H1 (cell line): ENCODE results near the gene RGL1. TPM values are rescaled to one million over a fixed set of nuclear protein-coding genes. Genes with fewer than 3 reads are reported as not detected.

Experiments
- CTCF ChIA-PET: fragments of 300-600 bp; sonication (Branson Sonifier 250); formaldehyde crosslinking; loops from one replicate; lab custom pipeline; 2021; ENCODE audit not compliant: partially characterized antibody; lab: Charles Lee
- POLR2A ChIA-PET: fragments of 300-600 bp; sonication (Branson Sonifier 250); formaldehyde crosslinking; loops from one replicate; lab custom pipeline; 2021; ENCODE audit warnings: inconsistent platforms; ENCODE audit not compliant: partially characterized antibody; lab: Charles Lee
- DNase-seq, 2 experiments: peaks; one replicate each; pipeline versions ENCODE4 v3.0.0 to v3.0.0-alpha.2; 2010 to 2022; ENCODE audit warnings: low spot score in 2 of 2, low read depth in 1 of 2, mixed read lengths in 1 of 2
- FAIRE-seq: peaks from 2 replicates; lab custom pipeline; 2011; peaks lifted over from hg19 to GRCh38; lab: Jason Lieb, UNC
- H2AFZ ChIP-seq: 2 replicates; pipeline ENCODE4 v1.8.1; 2012; ENCODE audit warnings: low read length, inconsistent platforms
- H2AK5ac ChIP-seq: 2 replicates; pipeline ENCODE4 v1.6.1; 2013; ENCODE audit warnings: low read depth, low read length
- H2BK120ac ChIP-seq: replicated peaks from 2 replicates; pipeline ENCODE3; 2013; ENCODE audit warnings: low read depth, low read length, inconsistent platforms
- H2BK12ac ChIP-seq: 2 replicates; pipeline ENCODE4 v1.6.1; 2013; ENCODE audit warnings: low read depth, low read length
- H2BK15ac ChIP-seq: 2 replicates; pipeline ENCODE4 v1.6.1; 2013; ENCODE audit warnings: low read length
- H2BK20ac ChIP-seq: 2 replicates; pipeline ENCODE4 v1.6.1; 2013; ENCODE audit warnings: low read length
- H2BK5ac ChIP-seq: 2 replicates; pipeline ENCODE4 v1.6.1; 2013; ENCODE audit warnings: low read depth, low read length
- H3K14ac ChIP-seq: 2 replicates; pipeline ENCODE4 v1.6.1; 2013; ENCODE audit warnings: inconsistent platforms; ENCODE audit not compliant: insufficient read length
- H3K18ac ChIP-seq: 2 replicates; pipeline ENCODE4 v1.6.1; 2013; ENCODE audit warnings: low read length; ENCODE audit errors: extremely low read depth
- H3K23ac ChIP-seq: 2 replicates; pipeline ENCODE4 v1.6.1; 2013; ENCODE audit warnings: inconsistent platforms; ENCODE audit not compliant: insufficient read length
- H3K23me2 ChIP-seq: 2 replicates; pipeline ENCODE4 v1.6.1; 2013; ENCODE audit warnings: low read depth, low read length
- H3K27ac ChIP-seq: 2 replicates; pipeline ENCODE4 v1.6.1; 2011; ENCODE audit warnings: low read depth, low read length, inconsistent platforms
- H3K27me3 ChIP-seq, 4 experiments: replicated peaks in 1 of 4; 1 replicate in 1 of 4; 2 replicates in 3 of 4; pipeline versions ENCODE4 v1.6.1 to v1.8.1; 2011 to 2013; ENCODE audit warnings: low read length in 3 of 4, mild to moderate bottlenecking in 3 of 4, inconsistent platforms in 2 of 4, mixed read lengths in 2 of 4, moderate library complexity in 1 of 4; ENCODE audit not compliant: control insufficient read depth in 3 of 4, insufficient read depth in 3 of 4; ENCODE audit errors: extremely low read depth in 1 of 4
- H3K36me3 ChIP-seq, 4 experiments: 2 replicates each; pipeline versions ENCODE4 v1.6.1 to v1.8.1; 2011 to 2013; ENCODE audit warnings: mild to moderate bottlenecking in 4 of 4, low read length in 3 of 4, moderate library complexity in 2 of 4, control low read depth in 1 of 4, inconsistent platforms in 1 of 4; ENCODE audit not compliant: insufficient read depth in 4 of 4, control insufficient read depth in 2 of 4
- H3K4ac ChIP-seq: replicated peaks from 2 replicates; pipeline ENCODE3; 2013; ENCODE audit warnings: low read length, low read depth, mixed read lengths, inconsistent platforms; ENCODE audit not compliant: insufficient read length
- H3K4me1 ChIP-seq, 4 experiments: replicated peaks in 1 of 4; 1 replicate in 1 of 4; 2 replicates in 3 of 4; pipeline versions ENCODE4 v1.6.1 to v1.8.1; 2011 to 2013; ENCODE audit warnings: low read length in 3 of 4, inconsistent platforms in 2 of 4, mixed read lengths in 1 of 4; ENCODE audit not compliant: insufficient read depth in 4 of 4, control insufficient read depth in 3 of 4
- H3K4me2 ChIP-seq, 2 experiments: 2 replicates each; pipeline versions ENCODE4 v1.6.1 to v1.8.1; 2011 to 2013; ENCODE audit warnings: low read depth in 2 of 2, low read length in 2 of 2, control low read depth in 1 of 2, inconsistent platforms in 1 of 2, mild to moderate bottlenecking in 1 of 2; ENCODE audit not compliant: insufficient read depth in 1 of 2
- H3K4me3 ChIP-seq, 4 experiments: fragments of 200-600, 300-600 bp in 1 of 4; sonication (generic), shearing (Covaris generic), sonication (Bioruptor Twin) in 1 of 4; 2 replicates each; pipeline versions ENCODE4 v1.5.1 to v1.8.1; 2011 to 2016; ENCODE audit warnings: low read length in 4 of 4, low read depth in 3 of 4, control low read depth in 2 of 4, inconsistent platforms in 2 of 4, mild to moderate bottlenecking in 2 of 4, mixed read lengths in 1 of 4, moderate library complexity in 1 of 4; ENCODE audit not compliant: insufficient read depth in 2 of 4; ENCODE audit errors: extremely low read depth in 1 of 4
- H3K56ac ChIP-seq: replicated peaks from 2 replicates; pipeline ENCODE3; 2013; ENCODE audit warnings: low read depth, mild to moderate bottlenecking, mixed read lengths, low read length, inconsistent platforms; ENCODE audit not compliant: insufficient read length
- H3K79me1 ChIP-seq: 2 replicates; pipeline ENCODE4 v1.6.1; 2013; ENCODE audit warnings: low read depth, low read length, control low read depth
- H3K79me2 ChIP-seq, 2 experiments: 2 replicates each; pipeline versions ENCODE4 v1.6.1 to v1.8.1; 2012 to 2013; ENCODE audit warnings: low read length in 2 of 2, mild to moderate bottlenecking in 2 of 2, inconsistent platforms in 1 of 2; ENCODE audit not compliant: insufficient read depth in 2 of 2, control insufficient read depth in 1 of 2
- H3K9ac ChIP-seq, 4 experiments: replicated peaks in 1 of 4; 1 replicate in 1 of 4; 2 replicates in 3 of 4; pipeline versions ENCODE4 v1.6.1 to v1.8.1; 2011 to 2013; ENCODE audit warnings: low read depth in 3 of 4, low read length in 3 of 4, control low read depth in 2 of 4, mild to moderate bottlenecking in 2 of 4, moderate library complexity in 2 of 4, inconsistent platforms in 1 of 4; ENCODE audit errors: extremely low read depth in 1 of 4
- H3K9me3 ChIP-seq, 2 experiments: 2 replicates each; pipeline versions ENCODE4 v1.6.1 to v1.8.1; 2012 to 2013; ENCODE audit warnings: mild to moderate bottlenecking in 2 of 2, moderate library complexity in 2 of 2, control low read depth in 1 of 2, inconsistent platforms in 1 of 2, low read depth in 1 of 2, low read length in 1 of 2, mixed read lengths in 1 of 2; ENCODE audit not compliant: insufficient read depth in 2 of 2
- H4K20me1 ChIP-seq, 2 experiments: replicated peaks in 1 of 2; 2 replicates each; pipeline versions ENCODE3 to v1.8.1; 2011 to 2013; ENCODE audit warnings: inconsistent platforms in 2 of 2, low read length in 2 of 2, mild to moderate bottlenecking in 1 of 2; ENCODE audit not compliant: insufficient read depth in 2 of 2, control insufficient read depth in 1 of 2
- H4K5ac ChIP-seq: 2 replicates; pipeline ENCODE4 v1.6.1; 2013; ENCODE audit warnings: low read length, low read depth, mixed read lengths, inconsistent platforms; ENCODE audit not compliant: insufficient read length
- H4K8ac ChIP-seq: 2 replicates; pipeline ENCODE4 v1.8.0; 2013; ENCODE audit warnings: mild to moderate bottlenecking, moderate library complexity, low read length, inconsistent platforms; ENCODE audit not compliant: insufficient read depth; ENCODE audit errors: extremely low read depth
- H4K91ac ChIP-seq: replicated peaks from 2 replicates; pipeline ENCODE3; 2013; ENCODE audit warnings: low read length, mixed read lengths, inconsistent platforms; ENCODE audit not compliant: insufficient read length
- GABPA ChIP-seq: IDR thresholded peaks from 2 replicates; pipeline ENCODE4 v1.6.1; 2011; ENCODE audit warnings: mild to moderate bottlenecking, low read length, moderate library complexity, borderline replicate concordance; ENCODE audit not compliant: insufficient read depth
- POU5F1 ChIP-seq: IDR thresholded peaks from 2 replicates; pipeline ENCODE4 v1.6.1; 2011; ENCODE audit warnings: low read depth, mild to moderate bottlenecking, low read length, moderate library complexity
- RNF2 ChIP-seq: fragments of 200-900, 300-1000 bp; sonication (generic); IDR thresholded peaks from 2 replicates; pipeline ENCODE4 v1.7.1; 2016; ENCODE audit warnings: borderline replicate concordance, low read depth, mild to moderate bottlenecking, antibody characterized with exemption, low read length; ENCODE audit not compliant: poor library complexity, severe bottlenecking; ENCODE audit errors: missing control alignments
- TAF1 ChIP-seq: IDR thresholded peaks from 2 replicates; pipeline ENCODE4 v1.6.1; 2011; ENCODE audit warnings: mild to moderate bottlenecking, low read depth, low read length
- ZNF274 ChIP-seq: IDR thresholded peaks from 2 replicates; pipeline ENCODE4 v1.7.0; 2012; ENCODE audit warnings: low read length, borderline replicate concordance; ENCODE audit errors: extremely low read depth
- WGBS, 2 experiments: shearing (Covaris generic) in 1 of 2; methylation state at CpG; one replicate each; pipeline versions ENCODE4 v1.1.6 to v1.1.7; 2013 to 2015; ENCODE audit warnings: low lambda C conversion rate in 2 of 2, mixed read lengths in 2 of 2, inconsistent platforms in 1 of 2, low coverage in 1 of 2, missing lambda C conversion rate in 1 of 2; ENCODE audit not compliant: insufficient replicate concordance in 2 of 2, insufficient coverage in 1 of 2, insufficient read length in 1 of 2; ENCODE audit errors: extremely low coverage in 1 of 2, missing lambda C conversion rate in 1 of 2; 5-methylcytosine and 5-hydroxymethylcytosine counted together
- polyA plus RNA-seq, 7 experiments: library from polyadenylated mRNA; depleted of rRNA in 3 of 7; stranded (reverse) in 5 of 7; unstranded in 2 of 7; fragments of >200 nt in 5 of 7; fragments of 200-250 nt in 2 of 7; gene quantifications; 1 replicate in 5 of 7; 2 replicates in 1 of 7; 4 replicates in 1 of 7; pipeline versions ENCODE4 v1.2.1 to v1.2.3, GENCODE V29; 2011 to 2013; ENCODE audit warnings: missing spikeins in 2 of 7, mixed read lengths in 2 of 7
- total RNA-seq: library from RNA; stranded (reverse); fragmentation: NEBNext Ultra II Directional; extraction: Animal tissue kit (Norgen Biotek cat#: 25700); gene quantifications from 2 replicates; pipeline ENCODE4 v1.2.1, GENCODE V29; 2021

Gene RGL1
- total and polyA plus RNA-seq, 2 of the 8 experiments (the other 6 are each of a cell fraction or from before 2014, with no cell fraction given) = 0.98 to 2.4 TPM

DNA sequence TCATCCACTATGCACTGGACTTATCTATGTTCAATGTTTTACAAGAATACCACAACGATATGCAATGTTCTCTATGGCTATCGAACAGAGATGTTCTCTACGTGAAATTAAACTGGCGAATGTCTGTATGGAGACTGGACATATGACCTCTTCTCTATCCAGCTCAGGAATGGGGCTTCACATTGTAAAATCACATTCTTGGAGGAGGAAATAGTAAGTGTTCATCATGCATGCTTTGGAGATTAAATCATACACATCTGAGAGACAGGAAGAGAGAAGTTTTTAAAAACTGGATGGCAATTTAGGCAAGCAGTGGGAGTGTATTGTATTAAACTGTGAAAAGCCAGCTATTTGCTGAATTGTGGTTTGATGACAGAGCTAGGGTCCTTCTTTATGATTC, 47.9 kb upstream of the RGL1 start:
- Histone ChIP-seq H3K14ac (no peak overlapping the region), H2BK20ac (no peak overlapping the region), H2BK120ac (no peak overlapping the region), H2AFZ (no peak overlapping the region), H3K9me3 (peaks cover 0 to 2% of the 10 kb centered on the region in 2 experiments; a peak in 1 of 4 replicates), H2BK12ac (no peak overlapping the region), H3K23ac (no peak overlapping the region), H3K4me2 (no peak overlapping the region), H3K9ac (no peak overlapping the region), H3K23me2 (no peaks in the 10 kb centered on the region), H3K4ac (no peak overlapping the region), H4K91ac (no peak overlapping the region), H2BK5ac (no peak overlapping the region), H3K27me3 (no peaks in the 10 kb centered on the region), H3K4me3 (no peak overlapping the region), H2AK5ac (no peak overlapping the region), H3K36me3 (no peaks in the 10 kb centered on the region), H2BK15ac (no peak overlapping the region), H3K56ac (no peak overlapping the region), H4K20me1 (no peaks in the 10 kb centered on the region), H3K18ac (no peak overlapping the region), H4K8ac (no peak overlapping the region), H4K5ac (no peak overlapping the region), H3K4me1 (peaks cover 0 to 3% (median 1%) of the 10 kb centered on the region in 4 experiments; a peak in 1 of 7 replicates), H3K27ac (no peak overlapping the region), H3K79me1 (no peaks in the 10 kb centered on the region), H3K79me2 (no peaks in the 10 kb centered on the region)
- 65% methylated on average over 4 of the region's 4 CpGs; no CpG with 5 or more reads in 1 of the 2 experiments for WGBS, 2 experiments
- DNase-seq = no peak
- FAIRE-seq = no peak
- no peak for TF ChIP-seq ZNF274
- TF ChIP-seq GABPA = no peak
- TF ChIP-seq TAF1 = no peak
- no peak for TF ChIP-seq POU5F1
- no peak for TF ChIP-seq RNF2
- ChIA-PET POLR2A (no interaction called here), CTCF (no interaction called here)
